Measurements from ENCODE around the gene DGCR6L.
"Not testable (repeated sequence)": the region's sequence is repeated elsewhere in the genome, so short reads cannot be mapped to it uniquely, and the experiment has no call there.

The DGCR6L gene
- total RNA-seq: 11.4 to 35.3 (median 20.8) reads per million in 9 experiments

DNA sequence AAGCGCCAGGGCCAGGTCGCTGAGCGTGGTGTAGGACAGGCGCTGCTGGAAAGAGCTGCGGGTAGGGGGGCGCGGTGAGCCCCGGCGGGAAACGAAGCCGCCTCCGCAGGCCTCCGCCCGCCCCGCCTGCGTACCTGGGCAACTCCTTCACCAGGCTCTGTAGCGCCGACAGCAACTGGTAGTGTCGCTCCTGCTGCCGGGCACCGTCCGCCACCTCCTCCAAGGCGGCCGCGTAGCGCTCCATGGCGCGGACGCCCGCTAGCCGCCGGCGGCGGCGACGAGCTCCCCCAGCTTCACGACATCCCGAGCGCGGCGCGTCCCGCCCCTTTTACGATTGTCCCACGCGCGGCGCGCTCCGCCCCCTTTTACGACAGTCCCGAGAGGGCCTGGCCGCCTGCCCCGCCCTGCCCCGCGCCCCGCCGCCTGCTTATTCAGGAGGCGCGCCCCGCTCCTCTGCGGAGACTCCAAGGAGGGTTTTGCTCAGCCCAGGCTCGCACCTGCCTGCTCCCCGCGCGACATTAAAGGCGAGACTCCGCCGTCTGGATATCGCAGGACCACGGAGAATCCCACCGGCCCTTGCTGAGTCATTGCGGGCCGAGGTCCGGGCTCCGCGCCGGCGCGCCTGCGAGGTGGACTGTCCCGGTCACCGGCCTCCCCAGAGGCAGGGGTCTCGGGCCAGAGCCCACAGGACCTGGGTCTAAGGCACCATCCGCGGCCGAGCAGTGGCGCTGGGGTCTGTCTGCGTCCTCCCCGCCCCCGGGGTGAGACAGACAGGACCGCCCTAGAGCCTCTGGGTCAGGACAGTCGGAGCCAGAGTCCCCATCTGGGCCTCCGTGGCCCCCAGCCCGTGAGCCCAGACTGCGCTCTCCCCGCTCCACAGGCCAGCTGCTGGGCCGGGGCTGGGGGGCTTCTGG lies at the start of gene DGCR6L:
Gene DGCR6L, minus strand, starts transcription at position 316 of the 914 bp plus-strand sequence. Its CDS starts 72 bp downstream, at position 244.
- Mint-ChIP-seq H3K27me3 (no peaks in the 10 kb centered on the region), H3K27ac (peak within 1 kb of the TSS; percentile 76 to 90), H3K4me1 (ENCODE audit: low read depth in 2 of 2) (peaks cover 44 to 50% of the 10 kb centered on the region in 2 donors), H3K36me3 (ENCODE audit: insufficient read depth) (peaks cover 11% of the 10 kb centered on the region), H3K9me3 (no peaks in the 10 kb centered on the region), H3K4me3 (peak within 1 kb of the TSS; percentile 92 to 96)
- ATAC-seq (replicated peaks) (peak; percentile 88), DNase-seq (peak; percentile 96 to 97 (median 96))

DNA sequence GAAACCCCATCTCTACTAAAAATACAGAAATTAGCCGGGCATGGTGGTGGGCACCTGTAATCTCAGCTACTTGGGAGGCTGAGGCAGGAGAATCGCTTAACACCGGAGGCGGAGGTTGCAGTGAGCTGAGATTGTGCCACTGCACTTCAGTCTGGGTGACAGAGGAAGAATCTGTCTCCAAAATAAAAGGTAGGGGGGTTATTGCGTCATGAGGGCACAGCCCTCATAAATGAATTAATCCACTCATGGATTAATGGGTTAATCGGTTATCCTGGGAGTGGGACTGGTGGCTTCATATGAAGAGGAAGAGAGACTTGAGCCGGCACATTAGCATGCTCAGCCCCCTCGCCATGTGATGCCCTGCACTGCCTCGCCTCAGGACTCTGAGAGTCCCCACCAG lies 49.0 kb upstream of the DGCR6L start:
- not testable (repeated sequence) for H3K36me3 Mint-ChIP-seq (ENCODE audit: insufficient read depth); H3K4me3 Mint-ChIP-seq; H3K9me3 Mint-ChIP-seq; ATAC-seq (replicated peaks); DNase-seq; H3K27ac Mint-ChIP-seq; H3K4me1 Mint-ChIP-seq (ENCODE audit: low read depth in 2 of 2)
- H3K27me3 Mint-ChIP-seq: peaks cover under 1 to 47% of the 10 kb centered on the region in 2 donors

DNA sequence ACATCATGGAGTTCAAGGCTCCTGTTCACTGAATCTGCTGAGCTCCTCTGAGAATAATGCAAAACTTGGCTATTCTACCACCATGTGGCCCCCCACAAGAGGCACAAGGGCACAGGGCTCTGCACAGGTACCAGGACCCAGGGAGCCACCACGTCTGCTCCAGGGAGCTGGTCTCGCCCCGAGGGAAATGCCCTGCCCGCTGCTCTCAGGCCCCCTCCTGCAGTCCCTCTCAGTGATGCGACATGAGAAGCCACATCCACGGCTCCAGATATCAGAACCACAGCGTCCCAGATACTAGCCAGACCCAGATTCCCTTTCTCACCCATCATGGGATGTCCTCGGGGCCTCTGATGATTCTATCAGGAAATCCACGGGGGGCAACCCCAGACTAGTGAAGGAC lies 47.0 kb upstream of the DGCR6L start:
- not testable (repeated sequence) for H3K36me3 Mint-ChIP-seq (ENCODE audit: insufficient read depth); H3K4me1 Mint-ChIP-seq (ENCODE audit: low read depth in 2 of 2); H3K4me3 Mint-ChIP-seq; H3K9me3 Mint-ChIP-seq; DNase-seq; ATAC-seq (replicated peaks); H3K27ac Mint-ChIP-seq
- H3K27me3 Mint-ChIP-seq: peaks cover 0 to 43% of the 10 kb centered on the region in 2 donors

DNA sequence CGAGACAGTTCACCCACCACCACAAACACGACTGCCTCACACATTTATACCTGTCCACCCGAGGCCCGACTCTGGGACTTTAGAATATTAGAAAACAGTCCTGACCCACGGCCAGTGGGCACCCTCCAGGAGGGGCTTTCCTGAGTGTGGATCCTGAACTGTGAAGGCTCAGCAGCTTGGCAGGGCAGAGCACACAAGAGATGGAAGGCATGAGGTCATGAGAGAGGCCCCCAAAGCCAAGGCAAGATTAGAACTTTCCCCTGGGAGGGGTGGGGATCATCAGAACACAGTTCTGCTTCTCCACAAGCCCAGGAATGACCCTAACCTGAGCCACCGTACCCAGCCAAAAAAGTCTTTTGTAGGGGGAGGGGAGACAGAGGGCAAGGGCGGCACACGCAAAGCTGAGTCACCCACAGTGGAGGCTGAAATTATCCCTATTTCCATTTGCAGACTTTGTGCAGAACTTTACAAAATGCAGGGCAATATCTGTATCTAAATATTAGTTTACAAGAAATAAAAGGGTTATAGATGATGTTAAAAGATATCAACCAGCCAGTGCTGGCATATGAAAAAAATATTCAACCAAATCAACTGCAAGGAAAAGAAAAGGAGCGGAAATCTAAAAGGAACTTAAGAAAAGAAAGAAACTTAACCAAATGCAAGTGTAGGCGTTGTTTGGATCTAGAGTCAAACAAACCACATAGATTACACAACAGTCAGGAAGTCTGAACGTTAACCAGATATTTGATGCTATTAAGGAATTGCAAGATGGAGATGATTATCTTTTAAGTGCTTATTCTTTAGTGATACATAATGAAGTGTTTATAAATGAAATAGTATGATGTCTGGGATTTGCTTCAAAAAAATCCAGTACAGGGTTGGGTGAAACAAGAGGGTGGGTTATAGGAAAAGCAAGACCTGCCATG lies 44.7 kb upstream of the DGCR6L start:
- not testable (repeated sequence) for ATAC-seq (replicated peaks); H3K36me3 Mint-ChIP-seq (ENCODE audit: insufficient read depth); H3K4me1 Mint-ChIP-seq (ENCODE audit: low read depth in 2 of 2); DNase-seq; H3K4me3 Mint-ChIP-seq; H3K9me3 Mint-ChIP-seq
- H3K27ac Mint-ChIP-seq: peak overlapping the region in 1 of 2 donors; percentile 53
- peaks cover 0 to 43% of the 10 kb centered on the region in 2 donors for H3K27me3 Mint-ChIP-seq

DNA sequence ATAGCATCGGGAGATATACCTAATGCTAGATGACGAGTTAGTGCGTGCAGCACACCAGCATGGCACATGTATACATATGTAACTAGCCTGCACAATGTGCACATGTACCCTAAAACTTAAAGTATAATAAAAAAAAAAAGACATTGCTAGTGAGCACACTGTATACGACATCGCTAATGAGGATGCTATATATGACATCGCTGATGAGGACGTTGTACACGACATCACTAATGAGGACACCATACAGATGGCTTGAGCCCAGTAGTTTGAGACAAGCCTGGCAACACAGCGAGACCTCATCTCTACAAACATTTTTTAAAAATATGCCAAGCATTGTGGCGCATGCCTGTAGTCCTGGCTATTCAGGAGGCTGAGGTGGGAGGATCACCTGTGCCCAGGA lies 42.5 kb upstream of the DGCR6L start:
- H3K36me3 Mint-ChIP-seq (ENCODE audit: insufficient read depth); H3K9me3 Mint-ChIP-seq; ATAC-seq (replicated peaks); DNase-seq; H3K4me1 Mint-ChIP-seq (ENCODE audit: low read depth in 2 of 2); H3K27ac Mint-ChIP-seq; H3K4me3 Mint-ChIP-seq: not testable (repeated sequence)
- H3K27me3 Mint-ChIP-seq: peaks cover 0 to 23% of the 10 kb centered on the region in 2 donors

DNA sequence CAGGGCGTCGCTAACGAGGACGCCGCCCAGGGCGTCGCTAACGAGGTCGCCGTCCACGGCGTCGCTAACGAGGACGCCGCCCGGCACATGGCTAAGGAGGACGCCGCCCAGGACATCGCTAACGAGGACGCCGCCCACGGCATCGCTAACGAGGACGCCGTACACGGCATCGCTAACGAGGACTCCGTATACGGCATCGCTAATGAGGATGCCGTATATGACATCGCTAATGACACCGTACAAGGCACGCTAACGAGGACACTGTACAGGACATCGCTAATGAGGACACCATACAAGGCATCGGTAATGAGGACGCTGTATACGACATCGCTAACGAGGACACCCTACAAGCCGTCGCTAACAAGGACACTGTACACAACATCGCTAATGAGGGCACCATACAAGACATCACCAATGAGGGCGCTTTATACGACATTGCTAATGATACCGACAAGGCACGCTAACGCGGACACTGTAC lies 41.9 kb upstream of the DGCR6L start:
- H3K4me3 Mint-ChIP-seq, H3K27ac Mint-ChIP-seq: not testable (repeated sequence)
- peaks cover 0 to 17% of the 10 kb centered on the region in 2 donors for H3K27me3 Mint-ChIP-seq

DNA sequence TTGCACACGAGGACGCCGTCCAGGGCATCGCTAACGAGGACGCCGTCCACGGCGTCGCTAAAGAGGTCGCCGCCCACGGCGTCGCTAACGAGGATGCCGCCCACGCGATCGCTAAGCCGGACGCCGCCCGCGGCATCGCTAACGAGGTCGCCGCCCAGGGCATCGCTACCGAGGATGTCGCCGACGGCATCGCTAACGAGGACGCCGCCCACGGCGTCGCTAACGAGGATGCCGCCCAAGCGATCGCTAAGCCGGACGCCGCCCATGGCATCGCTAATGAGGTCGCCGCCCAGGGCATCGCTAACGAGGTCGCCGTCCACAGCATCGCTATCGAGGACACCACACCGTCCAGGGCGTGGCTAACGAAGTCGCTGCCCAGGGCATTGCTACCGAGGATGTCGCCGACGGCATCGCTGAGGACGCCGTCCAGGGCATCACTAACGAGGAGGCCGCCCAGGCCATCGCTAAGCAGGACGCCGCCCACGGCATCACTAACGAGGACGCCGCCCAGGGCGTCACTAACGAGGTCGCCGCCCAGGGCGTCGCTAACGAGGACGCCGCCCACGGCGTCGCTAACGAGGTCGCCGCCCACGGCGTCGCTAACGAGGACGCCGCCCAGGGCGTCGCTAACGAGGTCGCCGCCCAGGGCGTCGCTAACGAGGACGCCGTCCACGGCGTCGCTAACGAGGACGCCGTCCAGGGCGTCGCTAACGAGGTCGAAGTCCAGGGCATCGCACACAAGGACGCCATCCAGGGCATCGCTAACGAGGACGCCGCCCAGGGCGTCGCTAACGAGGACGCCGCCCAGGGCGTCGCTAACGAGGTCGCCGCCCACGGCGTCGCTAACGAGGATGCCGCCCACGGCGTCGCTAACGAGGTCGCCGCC lies 41.2 kb upstream of the DGCR6L start:
- not testable (repeated sequence) for H3K4me1 Mint-ChIP-seq (ENCODE audit: low read depth in 2 of 2); H3K36me3 Mint-ChIP-seq (ENCODE audit: insufficient read depth); H3K4me3 Mint-ChIP-seq; H3K9me3 Mint-ChIP-seq; ATAC-seq (replicated peaks); H3K27ac Mint-ChIP-seq; DNase-seq
- peaks cover 0 to 16% of the 10 kb centered on the region in 2 donors for H3K27me3 Mint-ChIP-seq

More for the DNA sequence above, 41.9 kb upstream of the DGCR6L start:
- not testable (repeated sequence) for H3K36me3 Mint-ChIP-seq (ENCODE audit: insufficient read depth); ATAC-seq (replicated peaks); H3K4me1 Mint-ChIP-seq (ENCODE audit: low read depth in 2 of 2); H3K9me3 Mint-ChIP-seq; DNase-seq

DNA sequence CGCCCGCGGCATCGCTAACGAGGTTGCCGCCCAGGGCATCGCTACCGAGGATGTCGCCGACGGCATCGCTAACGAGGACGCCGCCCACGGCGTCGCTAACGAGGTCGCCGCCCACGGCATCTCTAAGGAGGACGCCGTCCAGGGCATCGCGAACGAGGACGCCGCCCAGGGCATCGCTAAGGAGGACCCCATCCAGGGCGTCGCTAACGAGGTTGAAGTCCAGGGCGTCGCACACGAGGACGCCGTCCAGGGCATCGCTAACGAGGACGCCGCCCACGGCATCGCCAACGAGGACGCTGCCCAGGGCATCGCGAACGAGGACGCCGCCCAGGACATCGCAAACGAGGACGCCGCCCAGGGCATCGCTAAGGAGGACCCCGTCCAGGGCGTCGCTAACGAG lies 40.4 kb upstream of the DGCR6L start:
- not testable (repeated sequence) for H3K27ac Mint-ChIP-seq; H3K4me3 Mint-ChIP-seq; H3K9me3 Mint-ChIP-seq; H3K36me3 Mint-ChIP-seq (ENCODE audit: insufficient read depth); DNase-seq; ATAC-seq (replicated peaks); H3K4me1 Mint-ChIP-seq (ENCODE audit: low read depth in 2 of 2)
- peaks cover 0 to 13% of the 10 kb centered on the region in 2 donors for H3K27me3 Mint-ChIP-seq

DNA sequence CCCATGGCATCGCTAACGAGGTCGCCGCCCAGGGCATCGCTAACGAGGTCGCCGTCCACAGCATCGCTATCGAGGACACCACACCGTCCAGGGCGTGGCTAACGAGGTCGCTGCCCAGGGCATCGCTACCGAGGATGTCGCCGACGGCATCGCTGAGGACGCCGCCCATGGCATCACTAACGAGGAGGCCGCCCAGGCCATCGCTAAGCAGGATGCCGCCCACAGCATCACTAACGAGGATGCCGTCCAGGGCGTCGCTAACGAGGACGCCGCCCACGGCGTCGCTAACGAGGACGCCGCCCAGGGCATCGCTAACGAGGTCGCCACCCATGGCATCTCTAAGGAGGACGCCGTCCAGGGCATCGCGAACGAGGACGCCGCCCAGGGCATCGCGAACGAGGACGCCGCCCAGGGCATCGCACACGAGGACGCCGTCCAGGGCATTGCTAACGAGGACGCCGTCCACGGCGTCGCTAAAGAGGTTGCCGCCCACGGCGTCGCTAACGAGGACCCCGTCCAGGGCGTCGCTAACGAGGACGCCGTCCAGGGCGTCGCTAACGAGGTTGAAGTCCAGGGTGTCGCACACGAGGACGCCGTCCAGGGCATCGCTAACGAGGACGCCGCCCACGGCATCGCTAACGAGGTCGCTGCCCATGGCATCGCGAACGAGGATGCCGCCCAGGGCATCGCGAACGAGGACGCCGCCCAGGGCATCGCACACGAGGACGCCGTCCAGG lies 38.8 kb upstream of the DGCR6L start:
- not testable (repeated sequence) for ATAC-seq (replicated peaks); H3K4me1 Mint-ChIP-seq (ENCODE audit: low read depth in 2 of 2); H3K9me3 Mint-ChIP-seq; DNase-seq; H3K36me3 Mint-ChIP-seq (ENCODE audit: insufficient read depth); H3K4me3 Mint-ChIP-seq; H3K27ac Mint-ChIP-seq; H3K27me3 Mint-ChIP-seq

DNA sequence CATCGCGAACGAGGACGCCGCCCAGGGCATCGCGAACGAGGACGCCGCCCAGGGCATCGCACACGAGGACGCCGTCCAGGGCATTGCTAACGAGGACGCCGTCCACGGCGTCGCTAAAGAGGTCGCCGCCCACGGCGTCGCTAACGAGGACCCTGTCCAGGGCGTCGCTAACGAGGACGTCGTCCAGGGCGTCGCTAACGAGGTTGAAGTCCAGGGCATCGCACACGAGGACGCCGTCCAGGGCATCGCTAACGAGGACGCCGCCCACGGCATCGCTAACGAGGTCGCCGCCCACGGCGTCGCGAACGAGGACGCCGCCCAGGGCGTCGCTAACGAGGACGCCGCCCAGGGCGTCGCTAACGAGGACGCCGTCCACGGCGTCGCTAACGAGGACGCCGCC lies 38.1 kb upstream of the DGCR6L start:
- ATAC-seq (replicated peaks): not testable (repeated sequence)

DNA sequence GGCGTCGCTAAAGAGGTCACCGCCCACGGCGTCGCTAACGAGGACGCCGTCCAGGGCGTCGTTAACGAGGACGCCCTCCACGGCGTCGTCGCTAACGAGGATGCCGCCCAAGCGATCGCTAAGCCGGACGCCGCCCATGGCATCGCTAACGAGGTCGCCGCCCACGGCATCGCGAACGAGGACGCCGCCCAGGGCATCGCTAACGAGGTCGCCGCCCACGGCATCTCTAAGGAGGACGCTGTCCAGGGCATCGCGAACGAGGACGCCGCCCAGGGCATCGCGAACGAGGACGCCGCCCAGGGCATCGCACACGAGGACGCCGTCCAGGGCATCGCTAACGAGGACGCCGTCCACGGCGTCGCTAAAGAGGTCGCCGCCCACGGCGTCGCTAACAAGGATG lies 37.0 kb upstream of the DGCR6L start:
- not testable (repeated sequence) for ATAC-seq (replicated peaks); H3K36me3 Mint-ChIP-seq (ENCODE audit: insufficient read depth); H3K27ac Mint-ChIP-seq; H3K27me3 Mint-ChIP-seq; H3K9me3 Mint-ChIP-seq; H3K4me1 Mint-ChIP-seq (ENCODE audit: low read depth in 2 of 2); DNase-seq; H3K4me3 Mint-ChIP-seq

More for the DNA sequence above, 38.1 kb upstream of the DGCR6L start:
- not testable (repeated sequence) for H3K4me3 Mint-ChIP-seq; H3K27ac Mint-ChIP-seq; H3K27me3 Mint-ChIP-seq; H3K9me3 Mint-ChIP-seq; H3K36me3 Mint-ChIP-seq (ENCODE audit: insufficient read depth); DNase-seq; H3K4me1 Mint-ChIP-seq (ENCODE audit: low read depth in 2 of 2)

DNA sequence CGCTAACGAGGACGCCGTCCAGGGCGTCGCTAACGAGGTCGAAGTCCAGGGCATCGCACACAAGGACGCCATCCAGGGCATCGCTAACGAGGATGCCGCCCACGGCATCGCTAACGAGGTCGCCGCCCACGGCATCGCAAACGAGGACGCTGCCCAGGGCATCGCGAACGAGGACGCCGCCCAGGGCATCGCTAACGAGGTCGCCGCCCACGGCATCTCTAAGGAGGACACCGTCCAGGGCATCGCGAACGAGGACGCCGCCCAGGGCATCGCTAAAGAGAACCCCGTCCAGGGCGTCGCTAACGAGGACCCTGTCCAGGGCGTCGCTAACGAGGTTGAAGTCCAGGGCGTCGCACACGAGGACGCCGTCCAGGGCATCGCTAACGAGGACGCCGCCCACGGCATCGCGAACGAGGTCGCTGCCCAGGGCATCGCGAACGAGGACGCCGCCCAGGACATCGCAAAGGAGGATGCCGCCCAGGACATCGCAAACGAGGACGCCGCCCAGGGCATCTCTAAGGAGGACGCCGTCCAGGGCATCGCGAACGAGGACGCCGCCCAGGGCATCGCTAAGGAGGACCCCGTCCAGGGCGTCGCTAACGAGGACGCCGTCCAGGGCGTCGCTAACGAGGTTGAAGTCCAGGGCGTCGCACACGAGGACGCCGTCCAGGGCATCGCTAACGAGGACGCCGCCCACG lies 36.2 kb upstream of the DGCR6L start:
- H3K9me3 Mint-ChIP-seq; DNase-seq; H3K27ac Mint-ChIP-seq; ATAC-seq (replicated peaks); H3K27me3 Mint-ChIP-seq; H3K4me1 Mint-ChIP-seq (ENCODE audit: low read depth in 2 of 2); H3K36me3 Mint-ChIP-seq (ENCODE audit: insufficient read depth); H3K4me3 Mint-ChIP-seq: not testable (repeated sequence)

Measured in effector memory CD8-positive, alpha-beta T cell (primary cell).